Astrocyte (in vitro differentiated cells and primary cell): Measurements from ENCODE around the gene SQSTM1.

ENCODE experiments used
- EZH2 ChIP-seq: IDR thresholded peaks from 2 replicates; pipeline ENCODE4 v1.6.1; 2012; ENCODE audit warnings: mild to moderate bottlenecking, low read length, inconsistent platforms; ENCODE audit not compliant: insufficient read depth
- TF ChIP-seq, protein P1 (sequence below): IDR thresholded peaks from 2 replicates; pipeline ENCODE4 v1.5.1; 2011; ENCODE audit warnings: low read depth, mild to moderate bottlenecking, inconsistent platforms, low read length, moderate library complexity; ENCODE audit not compliant: insufficient read depth

DNA sequence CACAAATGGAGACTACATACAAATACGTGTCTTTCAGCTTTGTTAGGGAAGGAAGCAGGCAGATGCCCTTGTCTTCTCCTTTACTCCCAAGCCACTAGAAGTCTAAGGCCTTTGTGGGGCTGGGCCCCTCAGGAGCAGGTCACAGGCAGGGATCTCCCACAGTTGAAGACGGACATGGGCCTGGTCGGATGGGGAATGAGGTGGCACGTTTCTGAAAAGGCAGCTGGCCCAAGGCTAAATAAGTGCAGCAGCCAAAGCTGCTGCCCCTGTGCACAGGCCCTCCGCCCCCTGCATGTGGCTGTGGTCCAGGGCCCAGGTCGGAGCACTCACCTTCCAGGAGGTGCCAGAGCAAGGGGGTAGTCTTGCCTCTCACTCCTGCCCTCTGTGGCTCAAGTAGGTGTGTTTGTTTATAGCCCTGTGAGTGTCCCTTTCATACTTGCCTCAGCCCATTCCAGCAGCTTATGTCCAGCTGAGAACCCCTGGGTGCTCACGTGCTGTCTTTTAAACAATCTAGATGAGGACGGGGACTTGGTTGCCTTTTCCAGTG lies 1.8 kb downstream of the SQSTM1 start:
- TF ChIP-seq, protein P1, sequence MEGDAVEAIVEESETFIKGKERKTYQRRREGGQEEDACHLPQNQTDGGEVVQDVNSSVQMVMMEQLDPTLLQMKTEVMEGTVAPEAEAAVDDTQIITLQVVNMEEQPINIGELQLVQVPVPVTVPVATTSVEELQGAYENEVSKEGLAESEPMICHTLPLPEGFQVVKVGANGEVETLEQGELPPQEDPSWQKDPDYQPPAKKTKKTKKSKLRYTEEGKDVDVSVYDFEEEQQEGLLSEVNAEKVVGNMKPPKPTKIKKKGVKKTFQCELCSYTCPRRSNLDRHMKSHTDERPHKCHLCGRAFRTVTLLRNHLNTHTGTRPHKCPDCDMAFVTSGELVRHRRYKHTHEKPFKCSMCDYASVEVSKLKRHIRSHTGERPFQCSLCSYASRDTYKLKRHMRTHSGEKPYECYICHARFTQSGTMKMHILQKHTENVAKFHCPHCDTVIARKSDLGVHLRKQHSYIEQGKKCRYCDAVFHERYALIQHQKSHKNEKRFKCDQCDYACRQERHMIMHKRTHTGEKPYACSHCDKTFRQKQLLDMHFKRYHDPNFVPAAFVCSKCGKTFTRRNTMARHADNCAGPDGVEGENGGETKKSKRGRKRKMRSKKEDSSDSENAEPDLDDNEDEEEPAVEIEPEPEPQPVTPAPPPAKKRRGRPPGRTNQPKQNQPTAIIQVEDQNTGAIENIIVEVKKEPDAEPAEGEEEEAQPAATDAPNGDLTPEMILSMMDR = no peak
- no peak for TF ChIP-seq EZH2
